Activated T-cell treated with anti-CD3 and anti-CD28 coated beads, Interleukin-2, amount 50 U/mL, for 48 hours (primary cell): ENCODE measurements around the gene ECT2.
"Not testable (repeated sequence)": the region's sequence is repeated elsewhere in the genome, so short reads cannot be mapped to it uniquely, and the experiment has no call there.

ENCODE experiments used
- DNase-seq, 2 experiments: peaks; one replicate each; pipeline ENCODE4 v3.0.0-alpha.2; 2020

Gene ECT2

DNA sequence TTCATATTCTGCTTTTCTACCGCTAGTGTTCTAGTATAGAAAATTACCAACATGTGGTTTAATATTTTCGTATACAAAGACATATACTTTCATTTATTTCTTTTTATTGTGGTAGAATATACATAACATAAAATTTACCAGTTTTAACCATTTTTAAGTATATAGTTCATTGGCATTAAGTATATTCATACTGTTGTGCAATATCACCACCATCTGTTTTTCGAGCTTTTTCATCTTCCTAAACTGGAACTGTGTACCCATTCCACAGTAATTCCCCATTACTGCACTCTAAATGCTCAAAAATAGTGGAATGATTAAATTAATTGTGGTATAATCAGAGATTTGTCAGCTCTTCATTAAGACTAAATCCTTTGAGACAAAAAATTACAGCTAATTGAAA, 62.9 kb downstream of the ECT2 start:
- DNase-seq: no peak

DNA sequence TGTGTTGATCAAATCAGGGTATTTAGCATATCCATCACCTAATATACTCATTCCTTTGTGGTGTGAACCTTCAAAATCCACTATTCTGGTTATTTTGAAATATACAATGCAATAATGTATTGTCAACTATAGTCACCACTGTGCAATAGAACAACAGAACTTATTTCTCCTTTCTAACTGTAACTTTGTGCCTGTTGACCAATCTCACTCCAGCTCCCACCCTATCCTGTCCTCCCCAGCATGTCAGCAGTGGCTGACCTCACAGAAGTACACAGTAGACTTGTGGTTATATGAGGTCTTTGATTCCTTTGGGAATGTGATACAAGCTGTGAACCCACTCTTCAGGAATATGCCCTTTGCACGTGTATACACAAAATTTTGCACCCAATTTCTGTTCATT, 64.2 kb downstream of the ECT2 start:
- no peak for DNase-seq

DNA sequence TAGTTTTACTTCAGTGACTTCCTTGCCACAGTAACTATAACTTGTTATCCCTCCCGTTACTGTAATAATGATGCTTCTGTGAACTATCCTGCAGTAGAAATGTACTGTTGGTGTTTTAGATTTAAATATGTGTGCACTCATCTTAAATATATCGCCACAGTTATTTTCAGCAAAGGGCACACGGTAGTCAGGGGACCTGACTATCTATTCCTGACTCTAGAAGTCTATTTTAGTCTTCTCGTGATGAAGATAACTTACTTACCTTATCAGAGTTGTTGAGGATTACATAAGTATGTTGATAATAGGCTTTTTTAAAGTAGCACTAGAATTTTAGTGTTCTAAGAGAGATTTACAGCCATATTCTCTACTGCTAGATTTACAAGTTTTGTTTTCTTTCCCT, 65.3 kb downstream of the ECT2 start:
- no peak for DNase-seq

- no peak for DNase-seq
Observed at GRCh38 chr3:172816281-172816680, 65.8 kb downstream of the ECT2 start.

GRCh38 chr3:172816968-172817367, 66.4 kb downstream of the ECT2 start:
- DNase-seq: no peak

DNA sequence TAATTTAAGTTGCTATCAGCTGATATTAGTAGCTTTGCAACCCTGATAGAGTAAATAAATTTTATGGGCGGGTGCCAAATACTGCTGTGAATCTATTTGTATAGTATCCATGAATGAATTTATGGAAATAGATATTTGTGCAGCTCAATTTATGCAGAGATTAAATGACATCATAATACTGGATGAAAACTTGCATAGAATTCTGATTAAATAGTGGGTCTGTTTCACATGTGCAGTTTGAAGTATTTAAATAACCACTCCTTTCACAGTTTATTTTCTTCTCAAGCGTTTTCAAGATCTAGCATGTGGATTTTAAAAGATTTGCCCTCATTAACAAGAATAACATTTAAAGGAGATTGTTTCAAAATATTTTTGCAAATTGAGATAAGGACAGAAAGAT, 70.0 kb downstream of the ECT2 start:
- DNase-seq: no peak

GRCh38 chr3:172824229-172824628, 73.7 kb downstream of the ECT2 start:
- DNase-seq: no peak

DNA sequence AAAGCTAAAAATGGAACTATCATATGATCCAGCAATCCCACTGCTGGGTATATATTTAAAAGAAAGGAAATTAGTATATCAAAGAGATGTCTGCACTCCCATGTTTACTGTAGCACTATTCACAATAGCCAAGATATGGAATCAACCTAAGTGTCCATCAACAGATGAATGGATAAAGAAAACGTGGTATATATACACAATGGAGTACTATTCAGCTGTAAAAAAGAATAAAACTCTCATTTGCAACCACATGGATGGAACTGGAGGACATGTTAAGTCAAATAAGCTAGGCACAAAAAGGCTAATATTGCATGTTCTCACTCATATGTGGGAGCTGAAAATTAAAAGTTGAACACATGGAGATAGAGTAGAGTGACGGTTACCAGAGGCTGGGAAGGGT, 76.7 kb downstream of the ECT2 start:
- DNase-seq: not testable (repeated sequence)

GRCh38 chr3:172832983-172833382, 82.5 kb downstream of the ECT2 start:
- no peak for DNase-seq

- no peak for DNase-seq
Observed at GRCh38 chr3:172836390-172836997, 86.0 kb downstream of the ECT2 start.

GRCh38 chr3:172839679-172840078, 89.2 kb downstream of the ECT2 start:
- no peak for DNase-seq

DNA sequence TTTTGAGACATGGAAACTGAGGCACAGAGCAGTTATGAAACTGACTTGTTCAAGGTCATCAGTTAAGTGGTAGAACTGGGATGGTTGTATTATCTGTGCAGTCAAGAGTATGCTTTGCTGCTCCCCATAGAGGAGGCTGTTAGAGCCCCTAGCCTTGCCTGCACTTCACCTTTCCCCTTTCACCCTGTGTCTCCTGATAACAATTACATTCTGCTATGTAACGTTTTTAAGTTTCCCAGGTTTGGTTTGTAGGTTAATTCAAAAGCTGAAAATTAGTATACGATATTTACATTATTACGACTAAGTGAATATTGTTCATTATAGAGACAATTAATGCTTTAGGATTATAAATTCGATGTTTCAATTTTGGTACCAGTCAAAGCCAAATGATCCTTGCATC, 89.9 kb downstream of the ECT2 start:
- DNase-seq: no peak

- DNase-seq: no peak
Observed at GRCh38 chr3:172840913-172841312, 90.4 kb downstream of the ECT2 start.

DNA sequence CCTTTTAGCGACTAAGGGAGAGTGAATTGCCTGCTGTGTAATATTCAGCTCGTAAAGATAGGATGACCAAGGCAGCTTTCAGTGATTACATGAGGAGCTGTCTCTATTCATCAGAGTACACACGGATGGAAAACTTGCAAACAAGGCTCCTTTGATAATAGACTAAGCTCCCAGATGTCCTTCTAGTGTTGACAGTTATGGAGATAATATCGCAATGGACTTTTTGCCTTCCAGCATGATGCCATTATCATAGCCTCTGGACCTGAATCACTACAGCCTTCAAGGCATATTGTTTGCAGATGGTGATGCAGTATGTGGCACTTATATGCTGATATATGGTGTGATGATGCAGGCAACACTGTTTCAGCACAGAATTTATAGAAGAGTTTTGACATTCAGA, 93.9 kb downstream of the ECT2 start:
- no peak for DNase-seq

DNA sequence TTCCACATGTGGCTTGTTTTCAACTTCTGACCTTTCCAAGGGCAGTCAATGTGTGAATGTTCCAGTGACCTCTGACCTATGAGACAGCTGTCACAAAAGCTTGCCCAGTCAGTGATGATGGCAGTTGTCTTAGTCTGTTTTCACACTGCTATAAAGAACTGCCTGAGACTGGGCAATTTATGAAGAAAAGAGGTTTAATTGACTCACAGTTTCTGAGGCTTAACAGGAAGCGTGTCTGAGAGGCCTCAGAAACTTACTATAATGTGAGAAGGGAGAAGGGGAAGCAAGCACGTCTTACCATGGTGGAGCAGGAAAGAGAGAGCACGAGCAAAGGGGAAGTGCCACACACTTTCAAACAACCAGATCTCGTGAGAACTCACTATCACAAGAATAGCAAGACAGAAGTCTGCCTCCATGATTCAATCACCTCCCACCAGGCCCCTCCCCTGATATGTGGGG, 95.6 kb downstream of the ECT2 start:
- no peak for DNase-seq

GRCh38 chr3:172846706-172847105, 96.2 kb downstream of the ECT2 start:
- DNase-seq: no peak

- DNase-seq: no peak
Observed at GRCh38 chr3:172847292-172847691, 96.8 kb downstream of the ECT2 start.

- no peak for DNase-seq
Observed at GRCh38 chr3:172848910-172849309, 98.4 kb downstream of the ECT2 start.

- DNase-seq: no peak
Observed at GRCh38 chr3:172853005-172853404, 102.5 kb downstream of the ECT2 start.

DNA sequence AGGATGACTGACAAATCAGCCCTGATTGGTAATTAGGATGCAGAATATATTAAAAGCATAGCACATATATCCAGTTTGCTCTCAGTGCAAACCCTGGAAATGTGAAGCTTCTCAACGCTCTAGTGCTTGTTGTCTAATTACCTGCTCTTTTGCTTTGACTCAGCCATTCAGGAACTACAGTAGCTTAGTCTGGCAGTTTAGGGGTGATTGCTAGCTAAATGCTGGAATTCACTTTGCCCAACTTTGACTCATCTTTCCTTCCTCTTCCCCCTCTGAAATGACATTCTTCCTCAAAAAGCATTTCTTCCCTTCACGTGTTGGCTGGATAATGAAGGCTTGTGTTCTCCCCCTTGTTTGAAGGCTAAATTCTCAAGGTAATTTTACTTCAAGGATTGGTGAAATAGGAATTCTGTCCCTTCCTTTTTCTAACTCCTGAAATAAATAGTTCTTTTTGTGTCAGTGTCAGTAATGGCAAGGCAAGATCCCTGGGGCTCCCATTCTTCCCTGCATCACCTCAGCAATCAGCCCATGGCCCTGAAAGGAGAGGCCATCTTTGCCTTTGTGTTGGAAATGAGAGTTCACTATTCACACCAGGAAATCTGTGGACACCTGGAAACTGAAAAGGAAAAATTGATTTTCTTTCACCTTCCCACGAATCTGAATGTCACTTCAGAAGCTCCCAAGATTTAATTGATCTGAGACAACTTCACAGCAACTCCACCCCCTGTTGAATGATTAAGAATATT, 103.6 kb downstream of the ECT2 start:
- DNase-seq: no peak

GRCh38 chr3:172855037-172855436, 104.5 kb downstream of the ECT2 start:
- DNase-seq: no peak

GRCh38 chr3:172856795-172857742, 106.5 kb downstream of the ECT2 start:
- no peak for DNase-seq

DNA sequence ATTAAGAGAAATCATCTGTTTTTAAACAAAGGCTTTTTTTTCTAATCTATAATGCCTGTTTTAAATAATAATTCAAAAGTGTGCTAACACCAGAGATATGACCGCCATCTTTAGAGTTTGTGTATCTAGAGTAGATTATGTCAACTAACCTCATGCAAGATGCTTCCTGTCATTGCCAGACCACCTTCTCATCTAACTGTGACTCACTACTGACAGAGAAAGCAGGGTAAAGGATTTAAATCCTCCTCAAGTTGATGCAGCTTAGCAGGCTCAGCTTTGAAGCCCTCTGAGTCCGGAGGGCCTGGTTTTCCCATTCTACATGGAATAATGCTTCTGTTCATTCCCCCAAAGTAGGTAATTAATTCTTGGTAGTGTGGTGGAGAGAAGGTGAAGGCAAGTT, 108.5 kb downstream of the ECT2 start:
- DNase-seq: no peak
